Mesenchymal stem cell (in vitro differentiated cells and primary cell): ENCODE measurements around the gene SMAD6.

ENCODE experiments used
- DNase-seq: peaks from one replicate; pipeline ENCODE4 v3.0.0-alpha.2; 2013
- H2AFZ ChIP-seq: one replicate; pipeline ENCODE4 v1.6.1; 2013; ENCODE audit warnings: low read depth, mild to moderate bottlenecking, control low read depth, inconsistent platforms, low read length, moderate library complexity
- H2AK5ac ChIP-seq: 2 replicates; pipeline ENCODE4 v1.6.1; 2013; ENCODE audit warnings: low read length, moderate library complexity, mild to moderate bottlenecking, inconsistent platforms; ENCODE audit not compliant: severe bottlenecking
- H2BK120ac ChIP-seq: one replicate; pipeline ENCODE4 v1.6.1; 2013; ENCODE audit warnings: low read depth, mild to moderate bottlenecking, inconsistent platforms, low read length, moderate library complexity
- H2BK12ac ChIP-seq, 2 experiments: one replicate each; pipeline ENCODE4 v1.6.1; 2013; ENCODE audit warnings: inconsistent platforms in 2 of 2, low read length in 2 of 2, mild to moderate bottlenecking in 2 of 2, moderate library complexity in 2 of 2, control low read depth in 1 of 2
- H2BK15ac ChIP-seq: one replicate; pipeline ENCODE4 v1.6.1; 2013; ENCODE audit warnings: mild to moderate bottlenecking, low read depth, inconsistent platforms; ENCODE audit not compliant: poor library complexity, severe bottlenecking
- H2BK5ac ChIP-seq: 2 replicates; pipeline ENCODE4 v1.6.1; 2013; ENCODE audit warnings: low read depth, mild to moderate bottlenecking, low read length, control low read depth, inconsistent platforms; ENCODE audit not compliant: poor library complexity, severe bottlenecking
- H3K14ac ChIP-seq, 2 experiments: one replicate each; pipeline ENCODE4 v1.6.1; 2013; ENCODE audit warnings: inconsistent platforms in 2 of 2, low read length in 2 of 2, control low read depth in 1 of 2, mild to moderate bottlenecking in 1 of 2, moderate library complexity in 1 of 2
- H3K18ac ChIP-seq, 2 experiments: one replicate each; pipeline ENCODE4 v1.6.1; 2013; ENCODE audit warnings: inconsistent platforms in 2 of 2, low read length in 2 of 2, control low read depth in 1 of 2, low read depth in 1 of 2, mild to moderate bottlenecking in 1 of 2
- H3K23ac ChIP-seq, 2 experiments: one replicate each; pipeline ENCODE4 v1.6.1; 2013; ENCODE audit warnings: inconsistent platforms in 2 of 2, low read length in 2 of 2, mild to moderate bottlenecking in 2 of 2, moderate library complexity in 2 of 2, control low read depth in 1 of 2
- H3K27ac ChIP-seq: 2 replicates; pipeline ENCODE4 v1.5.1; 2013; ENCODE audit warnings: mild to moderate bottlenecking, moderate library complexity, low read length, control low read depth, inconsistent platforms; ENCODE audit not compliant: poor library complexity, severe bottlenecking
- H3K27me3 ChIP-seq, 2 experiments: 2 replicates each; pipeline versions ENCODE4 v1.6.1 to v1.7.0; 2013; ENCODE audit warnings: low read length in 2 of 2, mild to moderate bottlenecking in 2 of 2, moderate library complexity in 2 of 2, control low read depth in 1 of 2, inconsistent platforms in 1 of 2; ENCODE audit not compliant: control insufficient read depth in 1 of 2, insufficient read depth in 1 of 2
- H3K36me3 ChIP-seq, 2 experiments: 2 replicates each; pipeline versions ENCODE4 v1.6.1 to v1.7.0; 2013; ENCODE audit warnings: low read length in 2 of 2, control low read depth in 1 of 2, inconsistent platforms in 1 of 2, low read depth in 1 of 2, mild to moderate bottlenecking in 1 of 2; ENCODE audit not compliant: insufficient read depth in 2 of 2, control insufficient read depth in 1 of 2
- H3K4ac ChIP-seq, 2 experiments: one replicate each; pipeline ENCODE4 v1.6.1; 2013; ENCODE audit warnings: inconsistent platforms in 2 of 2, low read length in 2 of 2, mild to moderate bottlenecking in 2 of 2, moderate library complexity in 2 of 2, control low read depth in 1 of 2, low read depth in 1 of 2
- H3K4me1 ChIP-seq: 2 replicates; pipeline ENCODE4 v1.6.1; 2013; ENCODE audit warnings: low read depth, low read length, control low read depth; ENCODE audit not compliant: control insufficient read depth, insufficient read depth
- H3K4me2 ChIP-seq: 2 replicates; pipeline ENCODE4 v1.6.1; 2013; ENCODE audit warnings: low read length, mild to moderate bottlenecking, inconsistent platforms; ENCODE audit not compliant: poor library complexity, severe bottlenecking
- H3K4me3 ChIP-seq, 2 experiments: 2 replicates each; pipeline versions ENCODE4 v1.5.1 to v1.7.0; 2013; ENCODE audit warnings: low read length in 2 of 2, mild to moderate bottlenecking in 2 of 2, control low read depth in 1 of 2, low read depth in 1 of 2; ENCODE audit not compliant: insufficient read depth in 1 of 2
- H3K79me1 ChIP-seq: replicated peaks from 2 replicates; pipeline ENCODE4 v1.6.1; 2013; ENCODE audit warnings: mild to moderate bottlenecking, control low read depth, low read length, inconsistent platforms; ENCODE audit not compliant: poor library complexity, severe bottlenecking
- H3K9ac ChIP-seq: 2 replicates; pipeline ENCODE4 v1.7.0; 2013; ENCODE audit warnings: mild to moderate bottlenecking, low read length, moderate library complexity
- H3K9me3 ChIP-seq: 2 replicates; pipeline ENCODE4 v1.7.0; 2013; ENCODE audit warnings: mild to moderate bottlenecking, low read length; ENCODE audit not compliant: control insufficient read depth
- H4K8ac ChIP-seq: one replicate; pipeline ENCODE4 v1.6.1; 2013; ENCODE audit warnings: inconsistent platforms, mild to moderate bottlenecking, low read length, moderate library complexity
- H4K91ac ChIP-seq: one replicate; pipeline ENCODE4 v1.6.1; 2013; ENCODE audit warnings: mild to moderate bottlenecking, low read length, inconsistent platforms
- WGBS: methylation state at CpG from one replicate; pipeline ENCODE4 v1.1.7; 2013; ENCODE audit warnings: mixed read lengths; 5-methylcytosine and 5-hydroxymethylcytosine counted together

Gene SMAD6

DNA sequence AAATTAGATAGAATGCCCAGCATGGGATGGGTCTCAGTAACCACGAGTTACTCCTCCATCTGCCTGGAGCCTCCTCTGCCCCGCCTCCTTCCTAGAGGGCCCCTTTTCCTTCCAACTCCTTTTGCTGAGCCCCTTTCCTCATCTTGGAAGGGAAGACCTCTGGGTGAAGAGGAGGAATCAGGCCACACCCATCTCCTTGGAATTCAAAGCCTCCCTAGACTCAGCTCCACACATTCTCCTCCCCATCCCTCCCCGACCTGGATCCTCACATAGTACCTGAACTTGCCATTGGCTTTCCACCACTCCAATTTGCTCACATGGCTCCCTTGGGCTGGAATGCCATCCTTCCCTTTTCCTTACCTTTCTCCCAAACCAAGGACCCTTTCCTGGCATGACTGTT lies 128.8 kb downstream of the SMAD6 start:
- no peak overlapping the region for H3K4me2 ChIP-seq
- no peaks in the 10 kb centered on the region for H3K36me3 ChIP-seq
- H3K14ac ChIP-seq = no peak overlapping the region
- no peak overlapping the region for H2AFZ ChIP-seq
- peaks cover 12% of the 10 kb centered on the region for H3K4me1 ChIP-seq
- no peak overlapping the region for H2BK120ac ChIP-seq
- H2BK12ac ChIP-seq = peak overlapping the region; percentile 2 to 14
- WGBS = 100% methylated on average over 2 of the region's 3 CpGs
- DNase-seq = no peak
- no peak overlapping the region for H3K27ac ChIP-seq
- no peaks in the 10 kb centered on the region for H3K27me3 ChIP-seq
- no peak overlapping the region for H2AK5ac ChIP-seq
- no peak overlapping the region for H3K4me3 ChIP-seq
- H3K79me1 ChIP-seq = no peaks in the 10 kb centered on the region
- H2BK15ac ChIP-seq = no peak overlapping the region
- H3K18ac ChIP-seq = no peak overlapping the region
- H3K23ac ChIP-seq = peak overlapping the region in 1 of 2 experiments; percentile 25
- H4K91ac ChIP-seq = no peak overlapping the region
- H3K9me3 ChIP-seq = peaks cover 3% of the 10 kb centered on the region
- no peak overlapping the region for H4K8ac ChIP-seq
- peak overlapping the region in 1 of 2 experiments; percentile 35 for H3K4ac ChIP-seq
- peak overlapping the region; percentile 54 for H3K9ac ChIP-seq
- H2BK5ac ChIP-seq = no peak overlapping the region

DNA sequence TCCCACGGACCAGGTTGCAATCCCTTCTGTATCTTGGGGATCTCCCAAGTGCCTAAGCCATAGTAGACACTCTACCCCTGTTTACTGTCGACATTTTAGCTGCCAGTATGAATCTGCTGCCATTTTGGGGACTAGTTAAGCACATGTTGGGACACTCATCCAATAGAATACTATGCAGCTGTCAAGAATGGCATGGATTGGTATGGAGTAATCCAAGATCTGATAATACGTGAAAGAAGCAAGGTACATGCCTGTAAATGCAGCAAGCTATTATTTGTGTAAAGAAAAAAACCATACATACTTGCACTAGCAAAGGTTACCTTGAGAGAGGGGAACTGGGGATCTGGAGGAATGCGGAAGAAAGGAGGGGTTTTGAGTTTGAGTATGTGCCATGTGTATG lies 129.3 kb downstream of the SMAD6 start:
- Histone ChIP-seq H3K9ac (peak overlapping the region; percentile 54), H3K27me3 (no peaks in the 10 kb centered on the region), H2BK15ac (no peak overlapping the region), H3K4ac (no peak overlapping the region), H3K9me3 (peaks cover 8% of the 10 kb centered on the region), H3K4me3 (no peak overlapping the region), H3K18ac (no peak overlapping the region), H2BK5ac (no peak overlapping the region), H3K4me2 (no peak overlapping the region), H4K8ac (no peak overlapping the region), H3K36me3 (no peaks in the 10 kb centered on the region), H2BK12ac (peak overlapping the region; percentile 2 to 14), H3K14ac (no peak overlapping the region), H3K4me1 (peaks cover 12% of the 10 kb centered on the region), H2BK120ac (no peak overlapping the region), H3K79me1 (no peaks in the 10 kb centered on the region), H3K27ac (no peak overlapping the region), H2AK5ac (no peak overlapping the region), H4K91ac (no peak overlapping the region), H2AFZ (no peak overlapping the region), H3K23ac (no peak overlapping the region)
- DNase-seq = no peak
- 99% methylated on average over 4 of the region's 4 CpGs for WGBS

DNA sequence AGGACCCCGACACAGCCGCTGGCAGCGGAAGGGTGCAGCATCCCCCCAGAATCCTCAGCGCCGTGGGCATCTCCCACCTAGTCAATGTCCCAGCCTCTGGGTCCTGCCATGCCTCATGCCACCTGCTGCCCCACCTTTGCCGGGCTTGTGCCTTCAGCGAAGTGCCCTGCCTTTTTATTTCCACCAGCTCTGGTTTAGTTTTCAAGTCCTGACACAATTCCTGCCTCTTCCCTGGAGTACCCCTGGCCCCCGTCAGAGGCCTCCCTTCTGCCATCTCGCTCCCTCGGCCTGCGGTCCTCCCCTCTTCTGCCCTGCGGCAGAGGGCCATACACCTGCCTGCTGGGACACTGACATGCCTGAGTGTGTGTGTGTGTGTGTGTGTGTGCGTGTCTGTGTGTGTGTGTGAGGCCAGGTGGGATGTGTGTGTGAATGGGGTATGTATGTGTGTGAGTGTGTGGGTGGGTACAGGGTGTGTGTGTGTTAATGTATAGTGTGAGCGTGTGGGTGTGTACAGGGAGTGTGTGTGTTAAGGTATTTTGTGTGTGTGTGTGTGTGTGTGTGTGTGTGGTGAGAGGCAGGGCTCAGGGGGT lies 129.9 kb downstream of the SMAD6 start:
- Histone ChIP-seq H2BK5ac (no peak overlapping the region), H4K8ac (peak overlapping the region; percentile 45), H3K4me3 (no peak overlapping the region), H2BK12ac (peak overlapping the region; percentile 82 to 90), H2BK120ac (no peak overlapping the region), H3K27ac (no peak overlapping the region), H3K79me1 (no peaks in the 10 kb centered on the region), H2AFZ (no peak overlapping the region), H3K27me3 (no peaks in the 10 kb centered on the region), H2BK15ac (no peak overlapping the region), H3K23ac (no peak overlapping the region), H2AK5ac (no peak overlapping the region), H3K18ac (peak overlapping the region in 1 of 2 experiments; percentile 61), H3K14ac (no peak overlapping the region), H3K4me2 (no peak overlapping the region), H3K36me3 (no peaks in the 10 kb centered on the region), H4K91ac (peak overlapping the region; percentile 81), H3K9me3 (peaks cover 8% of the 10 kb centered on the region), H3K9ac (peak overlapping the region; percentile 58), H3K4me1 (peaks cover 12% of the 10 kb centered on the region), H3K4ac (peak overlapping the region in 1 of 2 experiments; percentile 17)
- no peak for DNase-seq
- 95% methylated on average over 14 of the region's 14 CpGs for WGBS
